Liver (tissue), 9 donors: ENCODE data around the gene CRIP1. TPM values are rescaled to one million over a fixed set of nuclear protein-coding genes. Genes with fewer than 3 reads are reported as not detected.

Source experiments
- DNase-seq: peaks from one replicate; pipeline ENCODE4 v3.0.0-alpha.2; 2017; ENCODE audit warnings: low spot score
- H3K27ac ChIP-seq, 2 donors: one replicate each; pipeline ENCODE4 v1.7.0; 2013; ENCODE audit warnings: inconsistent platforms in 2 of 2, low read length in 2 of 2, control low read depth in 1 of 2, low read depth in 1 of 2, mild to moderate bottlenecking in 1 of 2
- H3K27me3 ChIP-seq, 4 donors: one replicate each; pipeline versions ENCODE4 v1.6.1 to v1.7.0; 2013; ENCODE audit warnings: low read length in 3 of 4, inconsistent platforms in 1 of 4, mild to moderate bottlenecking in 1 of 4, moderate library complexity in 1 of 4; ENCODE audit not compliant: control insufficient read depth in 4 of 4, insufficient read depth in 4 of 4
- H3K36me3 ChIP-seq, 4 donors: one replicate each; pipeline versions ENCODE4 v1.6.1 to v1.7.0; 2013; ENCODE audit warnings: low read length in 3 of 4, mild to moderate bottlenecking in 3 of 4, low read depth in 1 of 4, moderate library complexity in 1 of 4; ENCODE audit not compliant: control insufficient read depth in 4 of 4, insufficient read depth in 3 of 4
- H3K4me1 ChIP-seq, 4 donors: one replicate each; pipeline versions ENCODE4 v1.6.1 to v1.7.0; 2013; ENCODE audit warnings: low read length in 3 of 4, mild to moderate bottlenecking in 3 of 4, moderate library complexity in 1 of 4; ENCODE audit not compliant: control insufficient read depth in 4 of 4, insufficient read depth in 4 of 4
- H3K4me3 ChIP-seq, 3 donors: one replicate each; pipeline versions ENCODE4 v1.6.1 to v1.7.0; 2013; ENCODE audit warnings: low read length in 3 of 3, control low read depth in 1 of 3, low read depth in 1 of 3, mild to moderate bottlenecking in 1 of 3
- H3K9ac ChIP-seq, 2 donors: one replicate each; pipeline ENCODE4 v1.7.0; 2013; ENCODE audit warnings: low read length in 2 of 2, mild to moderate bottlenecking in 2 of 2, moderate library complexity in 2 of 2, control low read depth in 1 of 2, low read depth in 1 of 2
- H3K9me3 ChIP-seq, 4 donors: one replicate each; pipeline versions ENCODE4 v1.6.1 to v1.7.0; 2013; ENCODE audit warnings: low read length in 3 of 4; ENCODE audit not compliant: control insufficient read depth in 4 of 4
- ATF3 ChIP-seq: IDR thresholded peaks from 2 replicates; pipeline ENCODE4 v1.6.1; 2016; ENCODE audit warnings: antibody characterized with exemption
- EGR1 ChIP-seq, 2 donors: IDR thresholded peaks; 2 replicates each; pipeline ENCODE4 v1.6.1; 2016 to 2018; ENCODE audit warnings: antibody characterized with exemption in 2 of 2, low read depth in 2 of 2
- FOXA1 ChIP-seq: IDR thresholded peaks from 2 replicates; pipeline ENCODE4 v1.6.1; 2016; ENCODE audit warnings: antibody characterized with exemption
- GABPA ChIP-seq, 2 donors: IDR thresholded peaks in 1 of 2; conservative IDR thresholded peaks in 1 of 2; 2 replicates each; pipeline ENCODE4 v1.6.1; 2016; ENCODE audit warnings: antibody characterized with exemption in 2 of 2, mild to moderate bottlenecking in 1 of 2, moderate library complexity in 1 of 2
- HNF4A ChIP-seq, 2 donors: conservative IDR thresholded peaks; 2 replicates each; pipeline ENCODE4 v1.6.1; 2016; ENCODE audit warnings: antibody characterized with exemption in 2 of 2, mild to moderate bottlenecking in 2 of 2
- HNF4G ChIP-seq: IDR thresholded peaks from 2 replicates; pipeline ENCODE4 v1.6.1; 2016; ENCODE audit warnings: antibody characterized with exemption
- JUND ChIP-seq, 2 donors: IDR thresholded peaks; 2 replicates each; pipeline ENCODE4 v1.6.1; 2016; ENCODE audit warnings: antibody characterized with exemption in 2 of 2
- NR2F2 ChIP-seq: IDR thresholded peaks from 2 replicates; pipeline ENCODE4 v1.6.1; 2016; ENCODE audit warnings: antibody characterized with exemption
- RAD21 ChIP-seq, 2 donors: IDR thresholded peaks; 2 replicates each; pipeline ENCODE4 v1.6.1; 2016; ENCODE audit warnings: antibody characterized with exemption in 2 of 2, mild to moderate bottlenecking in 2 of 2
- RXRA ChIP-seq, 2 donors: IDR thresholded peaks; 2 replicates each; pipeline ENCODE4 v1.6.1; 2017 to 2018; ENCODE audit warnings: antibody characterized with exemption in 2 of 2, mild to moderate bottlenecking in 1 of 2
- TAF1 ChIP-seq: conservative IDR thresholded peaks from 2 replicates; pipeline ENCODE4 v1.6.1; 2016; ENCODE audit warnings: antibody characterized with exemption, mild to moderate bottlenecking
- YY1 ChIP-seq: IDR thresholded peaks from 2 replicates; pipeline ENCODE4 v1.6.1; 2016; ENCODE audit warnings: antibody characterized with exemption, mild to moderate bottlenecking
- WGBS: extraction: QIAGEN DNeasy Blood & Tissue Kit; methylation state at CpG from one replicate; pipeline ENCODE4 v1.1.7; 2013; 5-methylcytosine and 5-hydroxymethylcytosine counted together
- polyA plus RNA-seq, 2 donors: library from polyadenylated mRNA; stranded (reverse) in 1 of 2; unstranded in 1 of 2; fragments of 200-250 nt in 1 of 2; fragments of >200 nt in 1 of 2; fragmentation: Nextera tagmentation in 1 of 2; extraction: Ambion mirVana in 1 of 2; gene quantifications; one replicate each; pipeline versions ENCODE4 v1.2.1 to v1.2.3, GENCODE V29; 2013 to 2015
- total RNA-seq, 2 donors: library from RNA; depleted of rRNA; stranded (reverse); fragments of >200 nt; gene quantifications; one replicate each; pipeline ENCODE4 v1.2.3, GENCODE V29; 2014
- TF ChIP-seq, protein P1 (sequence below): IDR thresholded peaks from 2 replicates; pipeline ENCODE4 v1.6.1; 2016; ENCODE audit warnings: antibody characterized with exemption
- TF ChIP-seq, protein P2 (sequence below): IDR thresholded peaks from 2 replicates; pipeline ENCODE4 v1.6.1; 2016; ENCODE audit warnings: antibody characterized with exemption
- donor health status: healthy.
- donor health status: healthy.
- donor health status: healthy.
- donor health status: healthy.
- donor health status: healthy.

The CRIP1 gene
- total and polyA plus RNA-seq, 4 donors = 1.4 to 11.4 (median 3.9) TPM

- peaks cover 10 to 61% (median 45%) of the 10 kb centered on the region in 4 donors for H3K4me1 ChIP-seq
- WGBS = 47% methylated on average over 31 of the region's 31 CpGs
- no peaks in the 10 kb centered on the region for H3K9me3 ChIP-seq
- DNase-seq = no peak
- H3K4me3 ChIP-seq = peak overlapping the region in 1 of 3 donors; percentile 26
- TF ChIP-seq JUND (IDR thresholded peaks at IDR 0.05) (no peak), TAF1 (no peak), RAD21 (IDR thresholded peaks at IDR 0.05) (no peak), RXRA (IDR thresholded peaks at IDR 0.05) (peak in 1 of 2 donors; percentile 50), GABPA (IDR thresholded peaks at IDR 0.05 in 1 of 2, conservative IDR thresholded peaks at IDR 0.05 in 1 of 2) (no peak), YY1 (no peak), FOXA1 (no peak), HNF4A (conservative IDR thresholded peaks at IDR 0.05) (peak in 1 of 2 donors; percentile 56), ATF3 (no peak)
- TF ChIP-seq, protein P1, sequence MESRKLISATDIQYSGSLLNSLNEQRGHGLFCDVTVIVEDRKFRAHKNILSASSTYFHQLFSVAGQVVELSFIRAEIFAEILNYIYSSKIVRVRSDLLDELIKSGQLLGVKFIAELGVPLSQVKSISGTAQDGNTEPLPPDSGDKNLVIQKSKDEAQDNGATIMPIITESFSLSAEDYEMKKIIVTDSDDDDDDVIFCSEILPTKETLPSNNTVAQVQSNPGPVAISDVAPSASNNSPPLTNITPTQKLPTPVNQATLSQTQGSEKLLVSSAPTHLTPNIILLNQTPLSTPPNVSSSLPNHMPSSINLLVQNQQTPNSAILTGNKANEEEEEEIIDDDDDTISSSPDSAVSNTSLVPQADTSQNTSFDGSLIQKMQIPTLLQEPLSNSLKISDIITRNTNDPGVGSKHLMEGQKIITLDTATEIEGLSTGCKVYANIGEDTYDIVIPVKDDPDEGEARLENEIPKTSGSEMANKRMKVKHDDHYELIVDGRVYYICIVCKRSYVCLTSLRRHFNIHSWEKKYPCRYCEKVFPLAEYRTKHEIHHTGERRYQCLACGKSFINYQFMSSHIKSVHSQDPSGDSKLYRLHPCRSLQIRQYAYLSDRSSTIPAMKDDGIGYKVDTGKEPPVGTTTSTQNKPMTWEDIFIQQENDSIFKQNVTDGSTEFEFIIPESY = no peak
- TF ChIP-seq, protein P2, sequence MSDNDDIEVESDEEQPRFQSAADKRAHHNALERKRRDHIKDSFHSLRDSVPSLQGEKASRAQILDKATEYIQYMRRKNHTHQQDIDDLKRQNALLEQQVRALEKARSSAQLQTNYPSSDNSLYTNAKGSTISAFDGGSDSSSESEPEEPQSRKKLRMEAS = no peak
- no peak overlapping the region for H3K9ac ChIP-seq
- H3K27ac ChIP-seq = peak overlapping the region; percentile 2 to 77
- no peaks in the 10 kb centered on the region for H3K27me3 ChIP-seq
- H3K36me3 ChIP-seq = no peaks in the 10 kb centered on the region
Measured at GRCh38 chr14:105497671-105498429, 11.2 kb downstream of the CRIP1 start.

DNA sequence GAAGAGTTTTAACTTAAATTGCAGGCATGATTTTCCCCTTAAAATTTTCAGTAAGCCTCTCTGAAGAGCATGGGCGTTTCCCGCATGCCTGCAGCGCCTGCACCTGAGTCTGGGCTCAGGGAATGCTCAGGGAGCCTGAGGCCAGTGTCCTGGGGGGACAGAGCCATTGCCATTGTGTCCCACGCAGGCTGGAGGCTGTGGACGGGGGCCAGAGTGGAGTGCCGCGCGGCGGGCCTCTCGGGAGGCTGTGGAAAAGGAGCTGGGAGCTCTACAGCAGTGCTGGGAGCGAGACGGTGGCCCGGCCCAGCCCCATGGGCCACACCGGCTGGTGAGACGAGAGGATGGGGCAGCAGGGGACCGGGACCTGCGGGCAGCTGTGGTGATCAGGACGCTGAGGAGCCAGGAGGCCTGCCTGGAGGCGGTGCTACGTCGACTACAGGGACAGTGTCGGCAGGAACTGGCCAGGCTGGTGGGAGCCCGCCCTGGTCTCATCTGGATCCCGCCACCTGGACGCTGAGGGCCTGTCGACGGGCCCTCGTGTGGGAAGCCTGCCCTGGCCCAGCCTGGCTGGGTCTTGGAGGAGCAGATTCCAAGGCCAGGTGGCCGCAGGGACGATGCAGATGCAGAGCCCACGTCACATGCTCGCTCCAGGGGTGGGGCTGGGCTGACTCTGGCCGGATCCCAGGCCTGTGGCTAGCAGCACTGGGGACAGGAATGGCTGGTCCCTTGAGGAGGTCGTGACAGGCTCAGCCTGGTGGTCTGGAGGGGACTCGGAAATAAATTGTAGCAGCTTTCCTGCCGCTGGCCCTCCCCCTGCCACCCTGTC lies 12.0 kb downstream of the CRIP1 start:
- H3K4me3 ChIP-seq = no peak overlapping the region
- no peaks in the 10 kb centered on the region for H3K9me3 ChIP-seq
- 93% methylated on average over 36 of the region's 36 CpGs for WGBS
- H3K9ac ChIP-seq = no peak overlapping the region
- no peaks in the 10 kb centered on the region for H3K36me3 ChIP-seq
- no peaks in the 10 kb centered on the region for H3K27me3 ChIP-seq
- H3K4me1 ChIP-seq = peaks cover 10 to 53% (median 37%) of the 10 kb centered on the region in 4 donors
- H3K27ac ChIP-seq = peak overlapping the region in 1 of 2 donors; percentile 77
- DNase-seq = no peak
- no peak for TF ChIP-seq GABPA (IDR thresholded peaks at IDR 0.05 in 1 of 2, conservative IDR thresholded peaks at IDR 0.05 in 1 of 2)
- TF ChIP-seq EGR1 (IDR thresholded peaks at IDR 0.05; ENCODE audit: low read depth in 2 of 2) = no peak
- TF ChIP-seq RAD21 (IDR thresholded peaks at IDR 0.05) = no peak
- TF ChIP-seq, protein P2 = no peak
- TF ChIP-seq HNF4G = no peak
- TF ChIP-seq RXRA (IDR thresholded peaks at IDR 0.05) = no peak
- TF ChIP-seq HNF4A (conservative IDR thresholded peaks at IDR 0.05) = no peak
- no peak for TF ChIP-seq NR2F2
- no peak for TF ChIP-seq ATF3
